ENCODE measurements around the gene PPP1R37. TPM values are rescaled to one million over a fixed set of nuclear protein-coding genes. Genes with fewer than 3 reads are reported as not detected.

Gene PPP1R37
- total and polyA plus RNA-seq, 2 of the 13 experiments (the other 11 are each of a cell fraction or from before 2014, with no cell fraction given): 9.0 to 14.3 TPM

DNA sequence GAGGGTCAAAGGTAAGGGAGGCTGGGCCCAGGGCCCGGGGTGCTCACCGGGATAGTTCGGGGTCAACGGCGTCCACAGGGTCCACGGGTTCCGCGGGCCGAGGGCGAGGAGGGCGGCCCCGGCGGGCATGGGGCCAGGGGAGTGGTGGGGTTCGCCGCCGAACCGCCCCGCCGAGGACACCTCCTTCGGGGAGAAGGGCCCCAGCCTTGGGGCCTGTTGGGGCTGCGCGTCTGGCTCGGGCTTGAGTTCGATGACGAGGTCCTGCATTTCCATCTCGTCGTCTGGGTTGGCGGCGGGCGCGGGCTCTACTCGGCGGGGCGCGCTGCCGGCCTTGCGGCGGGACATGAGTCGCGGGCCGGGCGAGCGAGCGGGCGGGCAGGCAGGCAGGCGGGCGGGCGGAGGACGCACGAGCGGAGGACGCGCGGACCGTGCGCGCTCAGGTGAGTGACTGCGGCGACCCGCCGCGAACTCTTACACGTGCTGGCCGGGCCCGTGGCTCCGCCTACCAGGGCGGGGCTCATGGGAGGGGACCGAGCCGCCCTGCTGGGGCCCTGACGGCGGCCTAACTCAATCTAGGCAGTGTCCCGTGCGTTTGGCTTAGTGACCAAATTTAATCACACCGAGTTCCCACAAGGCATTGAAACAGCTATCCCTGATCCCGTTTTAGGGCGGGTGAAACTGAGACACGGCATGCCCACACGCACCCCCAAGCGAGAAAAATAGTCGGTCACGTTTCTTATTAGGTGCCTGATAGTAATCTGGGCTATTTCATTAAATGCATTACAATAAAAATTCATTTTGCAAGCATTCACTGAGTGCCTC, 16.7 kb upstream of the PPP1R37 start, which contains the start of gene ZNF296 (continued):
- TF ChIP-seq REPIN1 (CRISPR knock-in tag; IDR thresholded peaks at IDR 0.05; ENCODE audit: borderline replicate concordance, low read depth) (no peak), ZNF546 (CRISPR knock-in tag; conservative IDR thresholded peaks at IDR 0.05) (peak; percentile 64; the same call in 1 of the 2 replicates), ISL2 (CRISPR knock-in tag; IDR thresholded peaks at IDR 0.05) (peak; percentile 28; the same call in 1 of the 2 replicates), AGO1 (IDR thresholded peaks at IDR 0.05; ENCODE audit: low read depth, low read length, poor library complexity, severe bottlenecking) (no peak), SETDB1 (CRISPR knock-in tag; IDR thresholded peaks at IDR 0.05; ENCODE audit: borderline replicate concordance) (no peak), HDAC1 (CRISPR knock-in tag; IDR thresholded peaks at IDR 0.05) (peak; percentile 65), FOXK1 (CRISPR knock-in tag; IDR thresholded peaks at IDR 0.05; ENCODE audit: borderline replicate concordance, low read depth) (no peak), ZNF101 (CRISPR knock-in tag; IDR thresholded peaks at IDR 0.05; ENCODE audit: borderline replicate concordance, low read depth) (no peak), KDM6A (CRISPR knock-in tag; IDR thresholded peaks at IDR 0.05; ENCODE audit: low read depth) (no peak), GLI4 (CRISPR knock-in tag; IDR thresholded peaks at IDR 0.05; ENCODE audit: borderline replicate concordance) (no peak), SP4 (CRISPR knock-in tag; IDR thresholded peaks at IDR 0.05) (peak; percentile 89), ZBTB7A (CRISPR knock-in tag; IDR thresholded peaks at IDR 0.05) (no peak), FOXJ3 (CRISPR knock-in tag; IDR thresholded peaks at IDR 0.05; ENCODE audit: borderline replicate concordance) (no peak), NPAS2 (CRISPR knock-in tag; IDR thresholded peaks at IDR 0.05; ENCODE audit: borderline replicate concordance) (no peak), GTF3A (CRISPR knock-in tag; conservative IDR thresholded peaks at IDR 0.05) (no peak), WIZ (CRISPR knock-in tag; IDR thresholded peaks at IDR 0.05) (0 out of 2 replicates have a peak, but pooled peaks have one; percentile 33), ZNF670 (CRISPR knock-in tag; IDR thresholded peaks at IDR 0.05; ENCODE audit: borderline replicate concordance) (no peak), ZNF569 (CRISPR knock-in tag; IDR thresholded peaks at IDR 0.05; ENCODE audit: borderline replicate concordance) (no peak), ZNF7 (CRISPR knock-in tag; IDR thresholded peaks at IDR 0.05) (no peak), SKI (IDR thresholded peaks at IDR 0.05; ENCODE audit: partially characterized antibody) (peak; percentile 40), PHF8 (CRISPR knock-in tag; IDR thresholded peaks at IDR 0.05) (peak; percentile 59; the same call in 1 of the 2 replicates), ZNF382 (CRISPR knock-in tag; IDR thresholded peaks at IDR 0.05; ENCODE audit: borderline replicate concordance) (no peak), RFXANK (CRISPR knock-in tag; IDR thresholded peaks at IDR 0.05) (no peak)
- TF ChIP-seq, protein P1, sequence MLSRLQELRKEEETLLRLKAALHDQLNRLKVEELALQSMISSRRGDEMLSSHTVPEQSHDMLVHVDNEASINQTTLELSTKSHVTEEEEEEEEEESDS (CRISPR knock-in tag; IDR thresholded peaks at IDR 0.05; ENCODE audit: borderline replicate concordance): no peak
- TF ChIP-seq, protein P2, sequence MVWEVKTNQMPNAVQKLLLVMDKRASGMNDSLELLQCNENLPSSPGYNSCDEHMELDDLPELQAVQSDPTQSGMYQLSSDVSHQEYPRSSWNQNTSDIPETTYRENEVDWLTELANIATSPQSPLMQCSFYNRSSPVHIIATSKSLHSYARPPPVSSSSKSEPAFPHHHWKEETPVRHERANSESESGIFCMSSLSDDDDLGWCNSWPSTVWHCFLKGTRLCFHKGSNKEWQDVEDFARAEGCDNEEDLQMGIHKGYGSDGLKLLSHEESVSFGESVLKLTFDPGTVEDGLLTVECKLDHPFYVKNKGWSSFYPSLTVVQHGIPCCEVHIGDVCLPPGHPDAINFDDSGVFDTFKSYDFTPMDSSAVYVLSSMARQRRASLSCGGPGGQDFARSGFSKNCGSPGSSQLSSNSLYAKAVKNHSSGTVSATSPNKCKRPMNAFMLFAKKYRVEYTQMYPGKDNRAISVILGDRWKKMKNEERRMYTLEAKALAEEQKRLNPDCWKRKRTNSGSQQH (CRISPR knock-in tag; IDR thresholded peaks at IDR 0.05; ENCODE audit: low read depth): 0 out of 2 replicates have a peak, but pooled peaks have one; percentile 25
- TF ChIP-seq, protein P3, sequence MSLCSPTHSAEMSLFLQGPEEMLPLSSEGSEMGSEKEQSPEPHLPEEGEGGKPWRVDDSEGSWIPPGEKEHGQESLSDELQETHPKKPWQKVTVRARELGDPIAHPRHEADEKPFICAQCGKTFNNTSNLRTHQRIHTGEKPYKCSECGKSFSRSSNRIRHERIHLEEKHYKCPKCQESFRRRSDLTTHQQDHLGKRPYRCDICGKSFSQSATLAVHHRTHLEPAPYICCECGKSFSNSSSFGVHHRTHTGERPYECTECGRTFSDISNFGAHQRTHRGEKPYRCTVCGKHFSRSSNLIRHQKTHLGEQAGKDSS (CRISPR knock-in tag; IDR thresholded peaks at IDR 0.05; ENCODE audit: borderline replicate concordance, low read depth): 0 out of 2 replicates have a peak, but pooled peaks have one; percentile 31
- TF ChIP-seq, protein P4, sequence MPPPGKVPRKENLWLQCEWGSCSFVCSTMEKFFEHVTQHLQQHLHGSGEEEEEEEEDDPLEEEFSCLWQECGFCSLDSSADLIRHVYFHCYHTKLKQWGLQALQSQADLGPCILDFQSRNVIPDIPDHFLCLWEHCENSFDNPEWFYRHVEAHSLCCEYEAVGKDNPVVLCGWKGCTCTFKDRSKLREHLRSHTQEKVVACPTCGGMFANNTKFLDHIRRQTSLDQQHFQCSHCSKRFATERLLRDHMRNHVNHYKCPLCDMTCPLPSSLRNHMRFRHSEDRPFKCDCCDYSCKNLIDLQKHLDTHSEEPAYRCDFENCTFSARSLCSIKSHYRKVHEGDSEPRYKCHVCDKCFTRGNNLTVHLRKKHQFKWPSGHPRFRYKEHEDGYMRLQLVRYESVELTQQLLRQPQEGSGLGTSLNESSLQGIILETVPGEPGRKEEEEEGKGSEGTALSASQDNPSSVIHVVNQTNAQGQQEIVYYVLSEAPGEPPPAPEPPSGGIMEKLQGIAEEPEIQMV (CRISPR knock-in tag; IDR thresholded peaks at IDR 0.05; ENCODE audit: low read depth): peak; percentile 97

Data from HepG2 (cell line).